ENCODE data around the gene CUTC. TPM values are rescaled to one million over a fixed set of nuclear protein-coding genes. Genes with fewer than 3 reads are reported as not detected.

Gene CUTC
- total and polyA plus RNA-seq, 2 donors (not counting 3 experiments of a cell fraction or from before 2014, with no cell fraction given), result 20.4 to 23.1 TPM

- ChIA-PET POLR2A (no interaction called here), CTCF (interaction anchor here (0.8 to 1.3 kb wide), 2 partner anchors 11 to 12 kb away, joined by 3 read pairs; no protein-coding TSS in a partner anchor)
- dilution Hi-C loops (cut with MboI; ENCODE audit: extremely low pct_ligation_motif_present, low sequenced_read_pairs), result no loop called here
Observed at GRCh38 chr10:99793819-99794218, 61.8 kb downstream of the CUTC start.

More at GRCh38 chr10:99793819-99794218, 61.8 kb downstream of the CUTC start:
- H3K27ac ChIP-seq (ENCODE audit: insufficient read depth, low read depth, low read length), result no peak overlapping the region
- FAIRE-seq (no peak), DNase-seq (ENCODE audit: low read depth, low spot score) (no peak)
- H4K20me1 ChIP-seq (replicated peaks; ENCODE audit: control insufficient read depth, extremely low read depth, insufficient read depth, low read length), result no peaks in the 10 kb centered on the region
- no peak overlapping the region for H3K9ac ChIP-seq (replicated peaks; ENCODE audit: extremely low read depth, insufficient read depth, low read length)
- H3K9me3 ChIP-seq (replicated peaks; ENCODE audit: control insufficient read depth, insufficient read depth, low read length), result no peaks in the 10 kb centered on the region
- H3K9me1 ChIP-seq (replicated peaks; ENCODE audit: control insufficient read depth, extremely low read depth, insufficient read depth, low read length), result no peaks in the 10 kb centered on the region
- H3K36me3 ChIP-seq (ENCODE audit: control insufficient read depth in 2 of 2, extremely low read depth in 1 of 2, insufficient read depth in 2 of 2, low read length in 2 of 2), result no peaks in the 10 kb centered on the region
- H2AFZ ChIP-seq (ENCODE audit: low read depth, low read length), result no peak overlapping the region
- H3K4me3 ChIP-seq (replicated peaks in 1 of 3; ENCODE audit: insufficient read depth in 1 of 3, low read depth in 1 of 3, low read length in 3 of 3), result no peak overlapping the region
- no TSS peak for BruUV-seq (replicated peaks)
- no peaks in the 10 kb centered on the region for H3K79me2 ChIP-seq (ENCODE audit: control insufficient read depth, insufficient read depth, low read length)
- H3K4me1 ChIP-seq (ENCODE audit: control insufficient read depth, extremely low read depth, insufficient read depth, low read length), result no peaks in the 10 kb centered on the region
- TF ChIP-seq MYC (IDR thresholded peaks at IDR 0.05; ENCODE audit: low read depth, low read length) (no peak), JUN (IDR thresholded peaks at IDR 0.05; ENCODE audit: borderline replicate concordance, insufficient read depth, insufficient read length, low read depth) (no peak), GATA2 (IDR thresholded peaks at IDR 0.05; ENCODE audit: insufficient read depth, insufficient read length, low read depth, low read length) (no peak), EZH2 (IDR thresholded peaks at IDR 0.05; ENCODE audit: borderline replicate concordance, low read depth, low read length, severe bottlenecking) (no peak), POLR2AphosphoS5 (IDR thresholded peaks at IDR 0.05; ENCODE audit: insufficient read depth, low read depth, low read length) (no peak), POLR2A (IDR thresholded peaks at IDR 0.05; ENCODE audit: low read depth, low read length) (no peak), FOS (IDR thresholded peaks at IDR 0.05; ENCODE audit: borderline replicate concordance, insufficient read depth, low read length) (no peak), MAX (IDR thresholded peaks at IDR 0.05; ENCODE audit: insufficient read depth, insufficient read length) (no peak)
- TF ChIP-seq, protein P1, sequence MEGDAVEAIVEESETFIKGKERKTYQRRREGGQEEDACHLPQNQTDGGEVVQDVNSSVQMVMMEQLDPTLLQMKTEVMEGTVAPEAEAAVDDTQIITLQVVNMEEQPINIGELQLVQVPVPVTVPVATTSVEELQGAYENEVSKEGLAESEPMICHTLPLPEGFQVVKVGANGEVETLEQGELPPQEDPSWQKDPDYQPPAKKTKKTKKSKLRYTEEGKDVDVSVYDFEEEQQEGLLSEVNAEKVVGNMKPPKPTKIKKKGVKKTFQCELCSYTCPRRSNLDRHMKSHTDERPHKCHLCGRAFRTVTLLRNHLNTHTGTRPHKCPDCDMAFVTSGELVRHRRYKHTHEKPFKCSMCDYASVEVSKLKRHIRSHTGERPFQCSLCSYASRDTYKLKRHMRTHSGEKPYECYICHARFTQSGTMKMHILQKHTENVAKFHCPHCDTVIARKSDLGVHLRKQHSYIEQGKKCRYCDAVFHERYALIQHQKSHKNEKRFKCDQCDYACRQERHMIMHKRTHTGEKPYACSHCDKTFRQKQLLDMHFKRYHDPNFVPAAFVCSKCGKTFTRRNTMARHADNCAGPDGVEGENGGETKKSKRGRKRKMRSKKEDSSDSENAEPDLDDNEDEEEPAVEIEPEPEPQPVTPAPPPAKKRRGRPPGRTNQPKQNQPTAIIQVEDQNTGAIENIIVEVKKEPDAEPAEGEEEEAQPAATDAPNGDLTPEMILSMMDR (IDR thresholded peaks at IDR 0.05; ENCODE audit: extremely low read depth in 1 of 2, insufficient read depth in 1 of 2, low read depth in 1 of 2, low read length in 2 of 2), result no peak
- no peak overlapping the region for H3K4me2 ChIP-seq (ENCODE audit: insufficient read depth, low read length)
- intact Hi-C loops (cut with micrococcal nuclease), result no loop called here
- H3K27me3 ChIP-seq (ENCODE audit: control insufficient read depth in 2 of 2, insufficient read depth in 2 of 2, low read length in 2 of 2), result no peaks in the 10 kb centered on the region
